ENCODE measurements around the gene CD68. TPM values are rescaled to one million over a fixed set of nuclear protein-coding genes. Genes with fewer than 3 reads are reported as not detected.

CD68 gene
- total RNA-seq, 3 donors from 2014 or later = 49.8 to 220 (median 70.5) TPM

DNA sequence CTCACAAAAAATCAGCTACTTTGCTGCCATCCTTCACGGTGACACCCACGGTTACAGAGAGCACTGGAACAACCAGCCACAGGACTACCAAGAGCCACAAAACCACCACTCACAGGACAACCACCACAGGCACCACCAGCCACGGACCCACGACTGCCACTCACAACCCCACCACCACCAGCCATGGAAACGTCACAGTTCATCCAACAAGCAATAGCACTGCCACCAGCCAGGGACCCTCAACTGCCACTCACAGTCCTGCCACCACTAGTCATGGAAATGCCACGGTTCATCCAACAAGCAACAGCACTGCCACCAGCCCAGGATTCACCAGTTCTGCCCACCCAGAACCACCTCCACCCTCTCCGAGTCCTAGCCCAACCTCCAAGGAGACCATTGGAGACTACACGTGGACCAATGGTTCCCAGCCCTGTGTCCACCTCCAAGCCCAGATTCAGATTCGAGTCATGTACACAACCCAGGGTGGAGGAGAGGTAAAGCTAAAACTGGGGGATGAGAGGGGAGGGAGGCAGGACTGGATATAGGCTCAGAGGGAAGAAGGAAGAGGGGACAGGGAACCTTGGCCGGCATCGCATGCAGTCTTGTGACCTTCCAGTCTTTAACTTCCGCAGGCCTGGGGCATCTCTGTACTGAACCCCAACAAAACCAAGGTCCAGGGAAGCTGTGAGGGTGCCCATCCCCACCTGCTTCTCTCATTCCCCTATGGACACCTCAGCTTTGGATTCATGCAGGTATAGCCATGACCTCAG, 581 bp downstream of the CD68 start:
- DNase-seq (ENCODE audit: low spot score in 2 of 2) = no peak
- no peaks in the 10 kb centered on the region for H3K27me3 ChIP-seq
- peaks cover 16% of the 10 kb centered on the region for H3K36me3 ChIP-seq
- intact Hi-C loops (cut with DNase I; ENCODE audit: low total_unique reads) = no loop called here
- peak overlapping the region; percentile 87 to 99 for H3K27ac ChIP-seq
- peaks cover 22 to 23% of the 10 kb centered on the region in 2 donors for H3K4me1 ChIP-seq
- no peaks in the 10 kb centered on the region for H3K9me3 ChIP-seq
- TF ChIP-seq, protein P1, sequence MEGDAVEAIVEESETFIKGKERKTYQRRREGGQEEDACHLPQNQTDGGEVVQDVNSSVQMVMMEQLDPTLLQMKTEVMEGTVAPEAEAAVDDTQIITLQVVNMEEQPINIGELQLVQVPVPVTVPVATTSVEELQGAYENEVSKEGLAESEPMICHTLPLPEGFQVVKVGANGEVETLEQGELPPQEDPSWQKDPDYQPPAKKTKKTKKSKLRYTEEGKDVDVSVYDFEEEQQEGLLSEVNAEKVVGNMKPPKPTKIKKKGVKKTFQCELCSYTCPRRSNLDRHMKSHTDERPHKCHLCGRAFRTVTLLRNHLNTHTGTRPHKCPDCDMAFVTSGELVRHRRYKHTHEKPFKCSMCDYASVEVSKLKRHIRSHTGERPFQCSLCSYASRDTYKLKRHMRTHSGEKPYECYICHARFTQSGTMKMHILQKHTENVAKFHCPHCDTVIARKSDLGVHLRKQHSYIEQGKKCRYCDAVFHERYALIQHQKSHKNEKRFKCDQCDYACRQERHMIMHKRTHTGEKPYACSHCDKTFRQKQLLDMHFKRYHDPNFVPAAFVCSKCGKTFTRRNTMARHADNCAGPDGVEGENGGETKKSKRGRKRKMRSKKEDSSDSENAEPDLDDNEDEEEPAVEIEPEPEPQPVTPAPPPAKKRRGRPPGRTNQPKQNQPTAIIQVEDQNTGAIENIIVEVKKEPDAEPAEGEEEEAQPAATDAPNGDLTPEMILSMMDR (IDR thresholded peaks at IDR 0.05) = no peak
- no peak for TF ChIP-seq POLR2A (IDR thresholded peaks at IDR 0.05)
- no peak for TF ChIP-seq POLR2AphosphoS5 (IDR thresholded peaks at IDR 0.05)
- peak overlapping the region; percentile 59 to 73 (median 59) for H3K4me3 ChIP-seq

DNA sequence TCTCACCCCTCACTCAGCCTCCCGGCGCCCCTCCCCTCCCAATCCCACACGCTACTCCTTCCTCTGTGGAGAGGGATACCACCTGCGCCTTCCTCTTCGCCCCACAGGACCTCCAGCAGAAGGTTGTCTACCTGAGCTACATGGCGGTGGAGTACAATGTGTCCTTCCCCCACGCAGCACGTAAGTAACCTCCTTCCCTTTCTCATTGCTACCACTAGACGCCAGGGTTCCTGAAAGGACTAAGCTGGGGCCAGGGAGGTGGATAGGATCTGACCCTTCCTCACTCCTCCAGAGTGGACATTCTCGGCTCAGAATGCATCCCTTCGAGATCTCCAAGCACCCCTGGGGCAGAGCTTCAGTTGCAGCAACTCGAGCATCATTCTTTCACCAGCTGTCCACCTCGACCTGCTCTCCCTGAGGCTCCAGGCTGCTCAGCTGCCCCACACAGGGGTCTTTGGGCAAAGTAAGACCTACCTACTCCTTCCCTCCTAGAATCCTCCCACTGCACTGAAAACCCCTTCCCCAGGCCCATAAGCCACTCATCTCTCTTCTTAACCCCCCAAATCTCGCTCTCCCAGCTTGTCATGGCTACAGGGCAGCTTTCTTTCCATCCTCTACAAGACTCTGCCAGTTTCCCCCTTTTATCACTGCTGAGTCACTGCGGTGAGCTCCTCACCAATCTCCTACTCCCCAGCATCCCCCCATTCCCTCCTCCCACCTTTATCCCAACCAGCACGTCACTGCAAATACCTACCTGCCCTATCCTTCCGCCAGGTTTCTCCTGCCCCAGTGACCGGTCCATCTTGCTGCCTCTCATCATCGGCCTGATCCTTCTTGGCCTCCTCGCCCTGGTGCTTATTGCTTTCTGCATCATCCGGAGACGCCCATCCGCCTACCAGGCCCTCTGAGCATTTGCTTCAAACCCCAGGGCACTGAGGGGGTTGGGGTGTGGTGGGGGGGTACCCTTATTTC, 1.5 kb downstream of the CD68 start:
- DNase-seq (ENCODE audit: low spot score in 2 of 2) = no peak
- Histone ChIP-seq H3K9me3 (no peaks in the 10 kb centered on the region), H3K4me1 (peaks cover 16 to 22% of the 10 kb centered on the region in 2 donors), H3K36me3 (peaks cover 11% of the 10 kb centered on the region), H3K27ac (peak overlapping the region; percentile 87 to 99), H3K27me3 (no peaks in the 10 kb centered on the region), H3K4me3 (peak overlapping the region; percentile 59 to 73 (median 59))
- TF ChIP-seq POLR2A (IDR thresholded peaks at IDR 0.05) (no peak), POLR2AphosphoS5 (IDR thresholded peaks at IDR 0.05) (no peak)
- TF ChIP-seq, protein P1 (IDR thresholded peaks at IDR 0.05) = no peak
- intact Hi-C loops (cut with DNase I; ENCODE audit: low total_unique reads) = no loop called here

DNA sequence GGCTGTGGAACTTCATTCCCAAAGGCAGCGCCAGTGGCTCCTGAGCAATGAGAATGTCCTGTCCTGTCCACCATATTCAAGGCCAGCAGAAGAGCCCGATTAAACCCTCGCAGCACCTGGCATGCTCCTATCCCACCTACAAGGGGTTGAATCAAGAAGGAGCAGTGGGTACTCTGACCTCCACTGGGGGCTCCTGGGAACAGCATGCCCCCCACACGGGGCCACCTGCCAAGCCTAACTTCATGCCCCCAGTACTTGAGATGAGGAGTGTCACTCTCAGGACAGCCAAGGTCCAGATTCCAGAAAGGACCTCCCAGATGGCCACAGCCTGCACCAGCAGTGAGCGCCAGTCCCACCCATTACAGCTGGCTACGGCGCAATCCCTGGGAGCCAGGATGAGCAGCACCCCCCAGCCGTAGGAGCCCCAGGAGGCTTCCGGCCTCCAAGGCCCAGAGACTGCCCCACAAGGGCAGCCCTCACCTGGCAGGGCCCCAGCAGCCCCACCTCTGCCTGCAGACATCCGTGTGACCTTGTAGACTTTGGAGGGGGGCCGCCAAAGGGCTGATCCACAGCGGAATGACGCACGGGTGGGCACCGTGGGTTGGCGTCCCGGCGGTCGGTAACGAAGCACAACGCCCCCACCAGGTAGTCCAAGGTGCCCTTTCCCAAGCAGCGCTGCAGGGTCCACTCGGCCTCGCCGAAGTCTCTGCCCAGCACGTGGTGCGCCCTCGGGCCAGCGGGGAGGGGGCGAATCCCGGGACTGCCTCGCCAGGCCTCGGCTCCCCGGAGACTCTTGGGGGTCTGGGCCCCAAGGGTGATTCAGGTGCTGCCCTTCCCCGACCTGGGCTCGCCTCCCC, 3.2 kb downstream of the CD68 start:
- peak overlapping the region; percentile 59 to 73 (median 59) for H3K4me3 ChIP-seq
- DNase-seq (ENCODE audit: low spot score in 2 of 2) = no peak
- TF ChIP-seq POLR2A (IDR thresholded peaks at IDR 0.05) (no peak), POLR2AphosphoS5 (IDR thresholded peaks at IDR 0.05) (no peak)
- TF ChIP-seq, protein P1 (IDR thresholded peaks at IDR 0.05) = no peak

DNA sequence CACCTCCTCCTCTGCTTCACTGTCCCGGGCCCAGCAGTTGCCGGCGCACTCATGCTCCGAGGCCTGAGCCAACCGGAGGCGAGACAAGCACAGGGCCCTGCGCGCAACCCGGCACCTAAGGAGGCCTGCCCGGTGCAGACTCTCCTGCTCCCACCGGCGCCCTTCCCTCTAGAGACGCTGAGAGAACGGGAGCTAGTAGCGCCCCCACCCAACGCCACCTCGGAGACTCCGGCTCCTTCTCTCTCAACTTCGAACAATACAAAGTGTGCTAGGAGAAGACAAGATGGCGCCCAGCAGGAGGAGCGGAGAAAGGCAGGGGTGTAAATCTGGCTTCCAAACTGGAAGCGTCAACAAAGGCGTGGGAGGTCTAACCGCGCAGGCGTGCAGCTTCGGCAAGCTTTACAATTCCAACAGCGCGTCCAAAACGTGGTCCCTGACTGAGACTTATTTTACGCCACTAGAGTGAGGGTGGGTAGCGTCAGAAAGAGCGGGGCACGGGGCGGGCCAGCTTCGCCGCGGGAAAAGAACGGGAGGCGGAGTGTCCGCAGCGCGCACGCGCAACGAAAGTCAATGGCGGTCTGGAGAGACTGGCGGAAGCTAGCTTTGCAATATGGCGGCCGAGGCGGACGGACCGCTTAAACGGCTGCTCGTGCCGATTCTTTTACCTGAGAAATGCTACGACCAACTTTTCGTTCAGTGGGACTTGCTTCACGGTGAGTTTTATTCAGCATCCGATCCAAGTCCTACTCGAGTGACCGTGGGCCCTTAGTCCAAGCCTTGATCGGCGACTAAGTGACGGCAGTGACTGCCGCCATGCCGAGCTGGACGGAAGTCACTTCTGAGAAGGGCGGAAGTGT, 4.0 kb downstream of the CD68 start, which contains the start of gene MPDU1:
Gene MPDU1 (plus strand): TSS at position 600 of the 857 bp plus-strand sequence. CDS start 11 bp downstream, at position 611.
- H3K27ac ChIP-seq = peak within 1 kb of the TSS; percentile 96 to 99
- H3K36me3 ChIP-seq = no peaks in the 10 kb centered on the region
- peak within 1 kb of the TSS; percentile 59 to 73 (median 59) for H3K4me3 ChIP-seq
- TF ChIP-seq, protein P1 (IDR thresholded peaks at IDR 0.05) = peak in 1 of 3 donors; percentile 30
- TF ChIP-seq POLR2A (IDR thresholded peaks at IDR 0.05) = peak; percentile 29
- TF ChIP-seq POLR2AphosphoS5 (IDR thresholded peaks at IDR 0.05) = peak; percentile 90 to 97 (median 95)
- H3K9me3 ChIP-seq = no peaks in the 10 kb centered on the region
- peaks cover 16 to 23% of the 10 kb centered on the region in 2 donors for H3K4me1 ChIP-seq
- no peaks in the 10 kb centered on the region for H3K27me3 ChIP-seq
- intact Hi-C loops (cut with DNase I; ENCODE audit: low total_unique reads) = no loop called here
- DNase-seq (ENCODE audit: low spot score in 2 of 2) = peak; percentile 96

More for the DNA sequence above, 3.2 kb downstream of the CD68 start:
- Histone ChIP-seq H3K27me3 (no peaks in the 10 kb centered on the region), H3K36me3 (no peaks in the 10 kb centered on the region), H3K4me1 (peaks cover 16 to 22% of the 10 kb centered on the region in 2 donors), H3K9me3 (no peaks in the 10 kb centered on the region), H3K27ac (peak overlapping the region; percentile 96 to 99)
- intact Hi-C loops (cut with DNase I; ENCODE audit: low total_unique reads) = no loop called here
